ENCODE results near the gene CCNT2.

- TF ChIP-seq ZFP30 (CRISPR knock-in tag; IDR thresholded peaks at IDR 0.05) (no peak), ZNF565 (CRISPR knock-in tag; conservative IDR thresholded peaks at IDR 0.05; ENCODE audit: low read depth) (no peak)
Measured at GRCh38 chr2:134875309-134875708, 43.3 kb upstream of the CCNT2 start.
